Measurements from ENCODE around the gene USH1G.
"Not testable (repeated sequence)": the region's sequence is repeated elsewhere in the genome, so short reads cannot be mapped to it uniquely, and the experiment has no call there.

USH1G gene

DNA sequence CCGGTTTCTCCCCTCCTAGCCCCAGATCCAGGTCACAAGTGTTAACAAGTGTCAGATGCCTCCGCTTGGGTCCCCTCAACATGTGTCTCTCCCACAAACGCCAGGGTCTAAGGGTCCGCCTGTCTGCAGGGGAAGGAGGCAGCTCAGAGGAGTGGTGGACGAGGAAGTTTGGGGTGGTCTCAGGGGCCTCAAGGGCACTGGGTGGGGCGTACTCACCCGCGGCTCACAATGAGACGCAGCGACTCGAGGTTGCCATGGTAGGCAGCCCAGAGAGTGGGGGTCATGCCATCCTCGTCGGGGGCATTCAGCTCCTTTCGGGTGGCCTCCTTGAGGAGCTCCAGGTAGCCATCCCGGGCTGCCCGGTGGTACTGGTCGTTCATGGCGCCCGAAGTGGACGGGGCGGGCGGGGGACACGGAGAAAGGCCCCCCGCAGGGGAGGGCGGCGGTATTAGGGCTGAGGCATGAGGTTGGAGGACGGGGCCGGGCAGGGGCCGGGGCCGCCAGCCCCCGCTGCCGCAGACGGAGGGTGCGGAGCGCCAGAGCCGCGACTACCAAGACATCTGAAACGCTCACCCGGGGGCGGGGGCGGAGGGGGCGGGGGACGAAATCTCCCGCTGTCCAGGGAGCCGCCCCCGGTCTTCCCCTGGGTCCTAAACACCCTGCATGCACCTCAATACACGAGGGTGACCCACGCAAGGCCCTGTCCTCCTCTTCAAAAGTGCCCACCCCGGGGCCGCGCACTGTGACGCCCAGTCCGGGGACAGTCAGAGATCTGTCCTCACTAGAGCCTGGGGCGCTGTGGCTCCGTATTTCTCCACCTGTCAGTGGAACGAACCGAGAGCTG is at the start of gene USH1G:
TSS of gene USH1G (minus strand) at position 562 of the 844 bp plus-strand sequence. CDS start at position 380, 182 bp downstream.
- H3K4me3 ChIP-seq (ENCODE audit: low read depth, low read length): peak within 1 kb of the TSS; percentile 18

DNA sequence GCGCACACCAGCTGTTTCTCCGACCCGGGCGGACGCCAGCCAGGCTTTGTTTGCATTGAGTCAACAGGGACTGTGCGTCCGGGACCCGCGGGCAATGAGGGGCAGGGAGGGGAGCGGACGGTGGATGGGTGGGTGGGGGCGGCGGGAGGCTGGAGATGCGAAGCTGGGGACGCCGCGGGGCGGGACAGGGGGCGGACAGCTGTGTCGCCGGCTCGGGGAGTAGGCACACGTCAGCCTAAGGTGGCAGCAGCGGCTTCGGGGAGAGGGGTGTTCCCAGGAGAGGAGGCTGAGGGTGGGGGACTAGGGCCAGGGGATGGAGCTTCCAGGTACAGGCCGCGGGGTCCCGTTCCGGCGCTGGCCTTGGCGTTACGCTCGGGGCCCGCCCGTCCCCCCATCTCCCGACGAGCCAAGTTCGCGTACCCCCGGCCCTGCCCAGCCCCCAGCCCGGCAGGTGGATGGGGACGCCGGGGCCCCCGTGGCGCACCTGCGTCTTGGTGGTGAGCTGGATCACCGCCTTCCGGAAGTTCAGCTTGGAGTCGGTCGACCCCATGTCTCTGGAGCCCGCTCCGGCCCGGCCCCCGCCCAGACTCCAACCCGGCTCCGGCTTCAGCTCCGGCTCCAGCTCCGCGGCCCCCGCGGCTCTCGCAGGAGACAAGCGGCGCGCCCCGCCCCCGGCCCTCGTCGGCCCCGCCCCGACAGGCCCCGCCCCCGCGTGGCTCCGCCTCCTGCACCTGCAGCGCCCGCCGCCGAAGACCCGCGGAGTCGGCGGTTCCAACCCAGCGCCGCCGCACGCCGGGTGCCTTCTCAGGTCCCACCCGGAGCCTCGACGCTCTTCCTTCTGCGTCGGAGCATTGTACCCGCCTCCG is 49.3 kb upstream of the USH1G start, which contains the start of gene HID1:
TSS of gene HID1 (minus strand) at position 653 of the 866 bp plus-strand sequence. CDS start at position 550, 103 bp downstream.
- peak within 1 kb of the TSS; percentile 54 for H3K4me3 ChIP-seq (ENCODE audit: low read depth, low read length)

GRCh38 chr17:74971842-74972106 is 48.7 kb upstream of the USH1G start:
- peak overlapping the region; percentile 54 for H3K4me3 ChIP-seq (ENCODE audit: low read depth, low read length)

DNA sequence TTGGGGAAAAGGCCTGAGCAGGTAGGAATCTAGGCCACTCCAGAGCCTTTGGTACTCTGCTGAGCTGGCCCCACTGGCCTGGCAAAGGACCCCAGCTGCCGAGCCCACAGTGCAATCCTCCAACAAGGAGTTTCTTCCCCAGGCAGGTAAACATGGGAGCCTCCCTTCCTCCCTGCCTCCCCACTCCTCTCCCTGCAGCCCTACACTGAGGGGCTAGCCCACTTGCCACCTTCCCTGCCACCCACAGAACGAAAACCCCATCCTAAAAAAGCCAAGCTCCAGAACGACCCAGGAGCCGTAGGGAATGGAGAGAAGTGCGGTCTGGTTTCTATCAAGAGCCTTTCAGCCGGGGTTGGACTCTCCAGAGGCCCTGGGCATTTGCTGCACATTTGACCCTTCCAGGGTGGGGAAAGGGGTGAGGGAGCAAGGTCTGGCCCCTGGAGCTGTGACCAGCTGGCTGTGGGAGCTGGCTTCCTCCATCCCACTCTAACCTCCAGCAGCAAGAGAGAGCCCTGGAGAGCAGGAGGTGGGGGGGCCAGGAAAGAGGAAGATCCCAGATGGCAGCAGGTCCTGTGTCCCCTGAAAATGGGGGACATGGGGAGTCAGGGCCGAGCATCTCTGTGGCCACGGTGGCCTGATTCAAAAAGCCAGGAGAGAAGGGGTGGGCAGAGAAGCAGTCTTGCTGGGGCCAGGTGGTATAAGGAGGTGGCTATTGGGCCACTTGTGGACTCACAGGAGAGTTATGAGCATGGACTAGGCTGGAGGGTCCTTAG is 48.2 kb upstream of the USH1G start:
- H3K4me3 ChIP-seq (ENCODE audit: low read depth, low read length): no peak overlapping the region

- no peak overlapping the region for H3K4me3 ChIP-seq (ENCODE audit: low read depth, low read length)
Observed at GRCh38 chr17:74970395-74970794, 47.3 kb upstream of the USH1G start.

GRCh38 chr17:74969501-74969900 is 46.4 kb upstream of the USH1G start:
- H3K4me3 ChIP-seq (ENCODE audit: low read depth, low read length): not testable (repeated sequence)

DNA sequence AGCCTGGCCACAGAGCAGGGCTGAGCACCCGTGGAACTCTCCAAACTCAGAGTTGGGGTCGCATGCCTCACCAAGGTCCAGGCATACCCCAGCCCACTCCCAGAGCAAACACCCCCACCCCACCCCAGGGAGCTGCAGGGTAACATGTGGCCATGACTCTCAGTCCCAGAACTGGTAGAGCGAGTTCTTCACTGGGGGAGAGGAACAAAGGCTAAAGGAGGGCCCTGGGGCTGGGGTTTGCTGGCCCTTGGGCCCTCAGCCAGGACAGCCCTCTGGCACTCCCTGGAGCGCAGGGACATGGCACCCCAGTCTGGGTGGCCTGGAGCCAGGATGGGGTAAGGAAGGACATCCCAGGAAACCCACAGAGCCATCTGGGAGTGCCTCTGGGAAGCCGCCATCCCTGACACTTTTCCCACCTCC is 45.3 kb upstream of the USH1G start:
- no peak overlapping the region for H3K4me3 ChIP-seq (ENCODE audit: low read depth, low read length)

GRCh38 chr17:74964988-74965622 is 42.0 kb upstream of the USH1G start:
- no peak overlapping the region for H3K4me3 ChIP-seq (ENCODE audit: low read depth, low read length)

DNA sequence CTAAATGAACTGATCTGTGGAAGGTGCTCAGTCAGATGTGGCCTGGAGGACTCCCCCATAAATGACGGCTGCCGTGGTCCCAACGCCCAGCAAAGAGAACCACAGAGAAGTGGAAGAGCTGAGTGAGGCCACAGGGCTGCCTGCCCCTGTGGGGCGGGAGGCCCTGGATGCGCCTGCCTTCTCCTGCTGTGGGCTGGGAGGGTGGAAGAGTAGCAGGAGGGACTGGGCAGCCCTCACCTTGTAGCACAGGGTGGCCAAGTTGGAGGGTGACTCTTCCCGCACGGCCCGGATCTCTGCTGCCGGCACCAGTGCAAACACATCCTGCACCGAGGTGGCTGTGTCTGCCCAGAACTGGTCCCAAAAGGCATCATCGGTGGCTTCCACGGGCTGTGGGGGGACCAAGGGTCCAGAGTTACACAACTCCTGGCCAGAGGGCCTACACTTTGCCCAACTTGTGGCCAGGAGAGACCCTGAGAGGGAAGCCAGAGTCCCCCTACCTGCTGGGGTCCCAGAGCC is 41.2 kb upstream of the USH1G start:
- no peak overlapping the region for H3K4me3 ChIP-seq (ENCODE audit: low read depth, low read length)

GRCh38 chr17:74963656-74964055 is 40.6 kb upstream of the USH1G start:
- no peak overlapping the region for H3K4me3 ChIP-seq (ENCODE audit: low read depth, low read length)

GRCh38 chr17:74962622-74963394 is 39.8 kb upstream of the USH1G start:
- no peak overlapping the region for H3K4me3 ChIP-seq (ENCODE audit: low read depth, low read length)

DNA sequence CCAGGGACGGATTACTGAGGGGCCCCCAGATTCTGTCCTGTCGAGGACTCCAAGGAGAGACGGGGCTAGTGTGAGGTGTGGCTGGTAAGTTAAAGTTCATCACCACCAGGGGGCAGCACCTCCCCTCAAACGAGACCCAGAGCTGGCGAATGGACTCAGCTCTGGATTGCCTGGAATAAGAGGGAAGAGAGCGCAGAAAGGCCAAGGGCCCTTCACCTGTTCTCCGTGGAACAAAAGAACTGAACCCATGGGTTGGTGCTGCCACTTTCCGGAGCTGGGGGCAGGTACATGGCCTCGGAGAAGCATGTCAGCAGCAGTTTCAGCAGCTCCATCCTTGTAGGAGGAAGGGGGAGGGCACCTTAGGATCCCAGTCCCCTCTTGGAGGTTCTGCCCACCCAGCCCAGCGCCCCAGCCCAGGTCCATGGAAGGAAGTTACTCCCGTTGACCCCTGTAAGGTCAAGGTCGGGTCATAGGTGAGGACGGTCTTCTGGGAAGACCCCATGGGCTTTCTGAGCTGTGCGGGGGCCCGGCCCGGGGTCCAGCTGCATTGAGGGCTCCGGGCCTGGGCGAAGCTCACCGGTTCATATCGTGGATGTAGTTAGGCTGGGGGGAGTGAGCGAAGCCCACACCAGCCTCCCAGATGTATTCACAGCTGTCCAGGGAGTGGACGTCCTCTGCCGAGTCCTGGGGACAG is 38.7 kb upstream of the USH1G start:
- no peak overlapping the region for H3K4me3 ChIP-seq (ENCODE audit: low read depth, low read length)

GRCh38 chr17:74960570-74961342 is 37.7 kb upstream of the USH1G start:
- no peak overlapping the region for H3K4me3 ChIP-seq (ENCODE audit: low read depth, low read length)

- H3K4me3 ChIP-seq (ENCODE audit: low read depth, low read length): no peak overlapping the region
Observed at GRCh38 chr17:74959826-74960515, 36.9 kb upstream of the USH1G start.

GRCh38 chr17:74957935-74958740 is 35.1 kb upstream of the USH1G start:
- no peak overlapping the region for H3K4me3 ChIP-seq (ENCODE audit: low read depth, low read length)

GRCh38 chr17:74956093-74956492 is 33.0 kb upstream of the USH1G start:
- H3K4me3 ChIP-seq (ENCODE audit: low read depth, low read length): no peak overlapping the region

All from iPS-11a (cell line).